Immature natural killer cell (primary cell): ENCODE measurements around the gene ENOX1. TPM values are rescaled to one million over a fixed set of nuclear protein-coding genes. Genes with fewer than 3 reads are reported as not detected.

Experiments
- DNase-seq, 3 donors: peaks; one replicate each; pipeline ENCODE4 v3.0.0; 2022; ENCODE audit warnings: mixed read lengths in 1 of 3
- H3K27ac Mint-ChIP-seq, 6 donors: one replicate each; pipeline ENCODE4 v1.8.0; 2020; ENCODE audit warnings: mixed read lengths in 6 of 6, mild to moderate bottlenecking in 5 of 6, inconsistent platforms in 4 of 6, moderate library complexity in 3 of 6
- H3K27me3 Mint-ChIP-seq, 3 donors: one replicate each; pipeline ENCODE4 v1.8.0; 2020 to 2021; ENCODE audit warnings: low read depth in 3 of 3, mild to moderate bottlenecking in 3 of 3, mixed read lengths in 3 of 3, moderate library complexity in 3 of 3, inconsistent platforms in 1 of 3
- H3K36me3 Mint-ChIP-seq, 3 donors: one replicate each; pipeline ENCODE4 v1.8.0; 2020; ENCODE audit warnings: mixed read lengths in 3 of 3, inconsistent platforms in 2 of 3, mild to moderate bottlenecking in 2 of 3
- H3K4me1 Mint-ChIP-seq, 2 donors: one replicate each; pipeline ENCODE4 v1.8.0; 2020; ENCODE audit warnings: inconsistent platforms in 2 of 2, mild to moderate bottlenecking in 2 of 2, mixed read lengths in 2 of 2, moderate library complexity in 1 of 2
- H3K4me3 Mint-ChIP-seq, 5 donors: one replicate each; pipeline ENCODE4 v1.8.0; 2020; ENCODE audit warnings: mild to moderate bottlenecking in 5 of 5, mixed read lengths in 5 of 5, inconsistent platforms in 3 of 5, moderate library complexity in 3 of 5
- H3K9me3 Mint-ChIP-seq, 6 donors: one replicate each; pipeline ENCODE4 v1.8.0; 2020; ENCODE audit warnings: mild to moderate bottlenecking in 6 of 6, mixed read lengths in 6 of 6, inconsistent platforms in 4 of 6, moderate library complexity in 3 of 6
- polyA plus RNA-seq, 3 donors: library from polyadenylated mRNA; unstranded; fragments of 300-500 nt; fragmentation: Illumina TruSeq; gene quantifications; one replicate each; pipeline ENCODE4 v1.2.3, GENCODE V29; 2021

ENOX1 gene
- polyA plus RNA-seq, 3 donors from 2014 or later: not detected

DNA sequence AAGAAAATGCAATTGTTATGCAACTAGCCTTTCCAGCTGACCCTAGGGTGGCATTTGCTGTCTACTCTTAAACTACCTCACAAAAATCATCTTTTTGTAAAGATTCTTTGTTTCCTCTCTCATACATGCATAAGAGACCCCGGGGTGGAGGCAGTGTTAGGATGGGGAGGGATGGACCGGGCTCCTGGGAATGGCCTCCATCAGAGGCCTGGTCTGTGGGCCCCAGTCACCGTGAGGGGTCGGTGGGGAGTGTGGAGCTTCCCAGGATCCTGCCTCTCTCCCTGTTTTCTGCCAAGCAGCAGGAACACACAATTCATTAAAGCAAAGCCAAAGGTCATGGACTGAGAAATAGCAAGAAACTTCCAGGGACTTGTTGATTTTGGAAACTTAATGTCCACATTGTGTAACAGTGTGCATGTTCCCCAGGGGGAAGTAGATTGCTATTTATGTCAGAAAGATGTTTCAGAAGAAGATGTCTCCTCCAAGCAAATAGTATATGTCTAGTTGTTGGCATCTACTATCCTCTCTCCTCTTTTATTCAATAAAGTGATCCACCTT lies 241.4 kb downstream of the ENOX1 start:
- no peak for DNase-seq
- Mint-ChIP-seq H3K27me3 (peaks cover 0 to 6% (median 3%) of the 10 kb centered on the region in 3 donors), H3K4me1 (no peaks in the 10 kb centered on the region), H3K36me3 (no peaks in the 10 kb centered on the region), H3K4me3 (no peak overlapping the region), H3K27ac (no peak overlapping the region), H3K9me3 (peaks cover 0 to 2% (median 0%) of the 10 kb centered on the region in 6 donors)

DNA sequence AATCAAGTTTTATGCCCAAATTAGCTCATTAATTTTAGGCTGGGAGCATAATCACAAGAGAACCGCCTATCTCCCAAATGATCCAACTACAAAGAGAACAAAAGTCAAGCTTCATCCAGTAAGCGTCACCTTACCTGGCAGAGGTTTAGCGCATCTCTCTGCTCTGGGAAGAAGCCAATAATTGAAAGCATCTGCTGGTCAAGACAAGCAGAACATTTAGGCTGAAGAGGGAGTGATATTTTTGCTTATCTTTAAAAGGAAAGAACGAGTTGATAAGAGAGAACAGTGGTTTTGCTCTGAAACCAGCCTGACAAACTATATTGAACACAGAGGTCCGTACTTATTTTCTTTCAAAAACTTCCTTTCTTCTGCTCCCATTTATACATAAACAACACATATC lies 242.1 kb downstream of the ENOX1 start:
- Mint-ChIP-seq H3K4me1 (no peaks in the 10 kb centered on the region), H3K27ac (no peak overlapping the region), H3K36me3 (no peaks in the 10 kb centered on the region), H3K9me3 (peaks cover 0 to 2% (median 0%) of the 10 kb centered on the region in 6 donors), H3K4me3 (no peak overlapping the region), H3K27me3 (peaks cover 0 to 6% (median 3%) of the 10 kb centered on the region in 3 donors)
- no peak for DNase-seq

DNA sequence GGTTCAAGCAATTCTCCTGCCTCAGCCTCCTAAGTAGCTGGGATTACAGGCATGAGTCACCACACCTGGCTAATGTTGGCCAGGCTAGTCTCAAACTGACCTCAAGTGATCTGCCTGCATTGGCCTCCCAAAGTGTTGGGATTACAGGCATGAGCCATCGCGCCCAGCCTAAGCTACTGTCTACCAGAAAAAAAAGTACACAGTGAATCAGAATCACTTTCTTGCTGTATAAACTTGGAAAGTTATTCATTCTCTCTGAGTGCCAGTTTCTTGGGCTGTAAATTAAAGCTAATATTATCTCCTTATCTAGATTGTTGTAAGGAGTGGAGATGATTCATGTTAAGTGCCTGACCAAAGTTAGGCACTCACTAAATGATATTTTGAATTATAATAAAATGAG lies 242.8 kb downstream of the ENOX1 start:
- Mint-ChIP-seq H3K9me3 (peaks cover 0 to 2% (median 0%) of the 10 kb centered on the region in 6 donors), H3K36me3 (no peaks in the 10 kb centered on the region), H3K4me1 (no peaks in the 10 kb centered on the region), H3K27me3 (peaks cover 3 to 6% (median 3%) of the 10 kb centered on the region in 3 donors), H3K4me3 (no peak overlapping the region), H3K27ac (no peak overlapping the region)
- no peak for DNase-seq

DNA sequence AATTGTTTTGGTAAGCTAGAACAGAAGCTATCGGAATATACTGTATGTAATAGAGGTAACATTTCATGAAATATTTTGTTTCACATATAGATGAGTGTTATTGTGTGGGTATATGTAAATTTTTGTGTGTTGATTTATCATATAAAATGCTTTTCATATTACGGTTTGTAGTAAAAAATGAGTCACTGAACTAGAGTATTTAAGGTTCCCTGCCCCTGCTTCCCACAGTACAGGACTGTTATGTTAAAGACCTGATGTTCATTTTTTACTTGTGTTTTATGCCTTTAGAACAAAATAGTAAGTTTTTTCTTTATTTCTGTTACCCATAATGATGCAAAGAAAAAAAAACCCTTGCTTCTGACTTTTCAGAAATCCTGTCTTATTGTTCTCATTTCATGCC lies 243.4 kb downstream of the ENOX1 start:
- no peaks in the 10 kb centered on the region for H3K4me1 Mint-ChIP-seq
- DNase-seq: no peak
- no peak overlapping the region for H3K27ac Mint-ChIP-seq
- no peaks in the 10 kb centered on the region for H3K9me3 Mint-ChIP-seq
- no peak overlapping the region for H3K4me3 Mint-ChIP-seq
- no peaks in the 10 kb centered on the region for H3K36me3 Mint-ChIP-seq
- peaks cover 0 to 6% (median 3%) of the 10 kb centered on the region in 3 donors for H3K27me3 Mint-ChIP-seq

DNA sequence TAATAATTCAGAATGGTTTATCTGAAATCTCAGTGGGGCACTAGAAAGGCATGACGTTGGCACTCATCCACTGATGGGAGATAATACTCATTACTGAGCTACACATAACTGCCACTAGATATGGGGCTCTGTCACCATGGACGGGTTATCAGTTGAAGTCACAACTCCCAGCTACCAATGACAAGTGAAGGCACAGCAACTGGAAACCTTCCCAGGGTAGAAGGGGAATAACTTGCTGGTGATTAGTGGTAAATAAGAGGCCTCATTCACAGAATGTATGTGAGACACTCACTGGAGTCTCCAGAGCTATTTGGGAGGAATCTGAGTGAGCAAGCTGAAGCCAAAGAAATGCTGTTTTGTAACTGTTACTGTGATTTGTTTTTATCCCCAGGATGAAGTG lies 249.6 kb downstream of the ENOX1 start:
- H3K27me3 Mint-ChIP-seq: peaks cover 1 to 6% (median 4%) of the 10 kb centered on the region in 3 donors

DNA sequence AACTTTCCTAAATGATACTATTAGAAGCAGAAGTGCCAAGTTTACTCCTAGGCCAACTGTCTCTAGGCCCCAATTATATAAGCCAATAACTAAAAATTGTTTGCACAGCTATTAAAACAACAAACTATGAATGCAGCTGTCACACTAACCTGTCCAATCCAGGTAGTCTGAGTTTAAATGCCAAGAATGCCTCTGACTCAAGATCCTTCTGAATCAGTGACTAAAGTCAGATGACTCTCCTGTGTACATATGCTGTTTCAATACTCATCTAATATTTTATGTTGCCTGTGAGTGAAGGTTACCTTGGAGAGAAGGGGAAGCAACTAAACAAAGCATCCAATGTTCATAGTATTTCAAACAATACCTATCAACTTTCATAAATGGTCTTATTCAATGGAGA lies 257.0 kb downstream of the ENOX1 start:
- no peak overlapping the region for H3K4me3 Mint-ChIP-seq
- no peaks in the 10 kb centered on the region for H3K27me3 Mint-ChIP-seq

More for the DNA sequence above, 249.6 kb downstream of the ENOX1 start:
- H3K27ac Mint-ChIP-seq: no peak overlapping the region
- no peak for DNase-seq
- no peaks in the 10 kb centered on the region for H3K4me1 Mint-ChIP-seq
- H3K4me3 Mint-ChIP-seq: no peak overlapping the region
- H3K9me3 Mint-ChIP-seq: peaks cover 0 to 2% (median 0%) of the 10 kb centered on the region in 6 donors
- H3K36me3 Mint-ChIP-seq: no peaks in the 10 kb centered on the region

DNA sequence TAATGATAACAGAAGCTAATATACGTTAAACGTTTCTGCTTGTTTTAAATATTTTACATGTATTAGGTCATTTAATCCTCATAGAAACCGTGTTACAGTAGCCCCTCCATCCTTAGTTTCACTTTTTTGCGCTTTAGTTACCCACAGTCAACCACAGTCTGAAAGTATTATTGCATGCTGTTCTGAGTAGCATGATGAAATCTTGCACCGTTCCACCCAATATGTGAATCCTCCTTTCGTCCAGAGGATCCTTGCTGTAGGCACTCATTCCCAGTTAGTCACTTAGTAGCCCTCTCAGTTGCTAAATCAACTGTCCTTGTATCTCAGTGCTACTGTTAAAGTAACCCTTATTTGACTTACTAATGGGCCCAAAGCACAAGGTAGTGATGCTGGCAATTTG lies 257.8 kb downstream of the ENOX1 start:
- H3K4me3 Mint-ChIP-seq: no peak overlapping the region

More for the DNA sequence above, 257.0 kb downstream of the ENOX1 start:
- no peaks in the 10 kb centered on the region for H3K4me1 Mint-ChIP-seq
- H3K27ac Mint-ChIP-seq: no peak overlapping the region
- H3K36me3 Mint-ChIP-seq: no peaks in the 10 kb centered on the region
- peaks cover 0 to 2% (median 0%) of the 10 kb centered on the region in 6 donors for H3K9me3 Mint-ChIP-seq
- DNase-seq: no peak

DNA sequence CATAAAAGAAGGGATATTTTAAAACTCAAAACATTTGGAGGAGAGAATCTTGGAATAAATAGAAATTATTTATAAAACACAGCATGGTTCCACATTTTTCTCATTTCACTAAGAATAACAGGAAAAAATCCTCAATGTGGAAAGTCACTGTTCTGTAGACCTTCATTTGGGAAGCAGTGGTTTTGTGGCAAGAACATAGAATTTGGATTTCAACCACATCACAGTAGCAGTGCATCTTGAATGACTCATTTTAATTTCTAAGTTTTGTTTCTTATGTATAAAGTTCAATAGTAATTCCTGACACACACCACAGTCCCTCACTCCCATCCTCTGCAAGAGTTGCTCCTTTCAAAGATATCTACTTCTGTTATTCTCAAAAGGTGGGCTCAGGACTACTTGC lies 264.0 kb downstream of the ENOX1 start:
- no peaks in the 10 kb centered on the region for H3K36me3 Mint-ChIP-seq
- H3K4me1 Mint-ChIP-seq: no peaks in the 10 kb centered on the region
- H3K4me3 Mint-ChIP-seq: no peak overlapping the region
- H3K27me3 Mint-ChIP-seq: peaks cover 0 to 2% (median 1%) of the 10 kb centered on the region in 3 donors
- no peak for DNase-seq
- H3K27ac Mint-ChIP-seq: no peak overlapping the region
- peaks cover 0 to 3% (median 0%) of the 10 kb centered on the region in 6 donors for H3K9me3 Mint-ChIP-seq

More for the DNA sequence above, 257.8 kb downstream of the ENOX1 start:
- H3K9me3 Mint-ChIP-seq: peaks cover 0 to 3% (median under 1%) of the 10 kb centered on the region in 6 donors
- no peaks in the 10 kb centered on the region for H3K36me3 Mint-ChIP-seq
- H3K27me3 Mint-ChIP-seq: peaks cover 0 to 1% (median 0%) of the 10 kb centered on the region in 3 donors
- no peaks in the 10 kb centered on the region for H3K4me1 Mint-ChIP-seq
- no peak for DNase-seq
- no peak overlapping the region for H3K27ac Mint-ChIP-seq

DNA sequence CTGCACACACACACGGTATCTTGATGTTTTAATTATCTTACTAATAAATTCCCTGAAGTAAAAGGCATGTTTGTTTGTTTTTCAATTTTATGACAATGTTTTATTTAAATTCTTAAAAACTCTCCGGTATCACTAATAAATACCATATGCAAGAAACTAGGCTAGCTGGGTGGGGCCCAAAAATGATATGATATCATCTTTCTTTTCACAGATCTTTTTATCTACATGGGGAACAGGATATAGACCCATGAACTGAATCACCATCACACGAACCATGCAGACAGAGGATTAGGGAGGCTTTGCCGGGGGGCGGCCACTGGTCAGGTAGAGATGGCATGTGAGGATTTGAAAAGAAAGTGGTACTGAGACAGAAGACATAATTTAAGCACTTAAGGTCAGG lies 266.4 kb downstream of the ENOX1 start:
- Mint-ChIP-seq H3K36me3 (no peaks in the 10 kb centered on the region), H3K27ac (no peak overlapping the region), H3K9me3 (peaks cover 0 to 3% (median 0%) of the 10 kb centered on the region in 6 donors), H3K4me1 (no peaks in the 10 kb centered on the region), H3K4me3 (no peak overlapping the region), H3K27me3 (peaks cover 0 to 5% (median 1%) of the 10 kb centered on the region in 3 donors)
- DNase-seq: no peak

DNA sequence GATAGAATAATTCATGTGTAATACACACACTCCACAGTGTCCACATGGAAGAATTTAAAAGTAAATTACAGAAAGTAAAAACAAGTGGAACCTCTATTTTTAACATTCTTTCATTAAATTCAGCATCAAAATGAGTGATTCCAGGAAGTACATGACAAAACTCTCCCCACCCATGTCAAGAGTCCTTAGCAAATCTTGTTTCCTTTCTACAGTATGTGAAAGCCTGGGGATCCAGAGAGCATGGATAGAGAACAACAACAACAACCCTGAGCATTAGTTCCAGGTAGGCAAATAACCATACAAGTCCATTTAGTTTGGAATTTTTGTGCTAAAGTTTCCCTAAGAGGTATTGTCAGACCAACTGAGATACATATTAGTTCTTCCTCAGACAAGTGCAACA lies 267.9 kb downstream of the ENOX1 start:
- Mint-ChIP-seq H3K9me3 (peaks cover 0 to under 1% (median 0%) of the 10 kb centered on the region in 6 donors), H3K36me3 (no peaks in the 10 kb centered on the region), H3K4me3 (no peak overlapping the region), H3K27ac (no peak overlapping the region), H3K4me1 (no peaks in the 10 kb centered on the region), H3K27me3 (peaks cover 0 to 5% (median 0%) of the 10 kb centered on the region in 3 donors)
- no peak for DNase-seq

DNA sequence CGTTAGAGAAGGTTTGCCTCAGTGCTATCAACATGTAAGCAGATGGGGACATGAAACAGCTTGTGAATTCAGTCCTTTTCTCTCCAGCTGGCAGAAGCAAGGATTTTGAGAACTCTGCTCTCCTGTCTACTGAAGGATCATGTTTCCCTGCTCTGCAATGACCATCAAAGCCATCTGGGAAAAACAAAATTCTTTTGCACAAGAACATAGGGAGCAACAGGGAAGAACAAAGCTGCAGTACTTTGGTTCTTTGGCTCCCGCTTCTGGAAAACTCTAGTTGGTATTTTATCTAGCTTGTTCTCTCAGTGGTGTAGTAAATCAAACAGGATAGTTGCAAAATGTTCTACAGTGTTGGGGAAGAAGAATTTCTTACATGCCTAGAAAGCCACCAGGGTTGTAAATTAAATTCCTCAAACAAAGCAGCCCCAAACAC lies 270.4 kb downstream of the ENOX1 start:
- Mint-ChIP-seq H3K27me3 (peaks cover 0 to 5% (median 0%) of the 10 kb centered on the region in 3 donors), H3K27ac (no peak overlapping the region), H3K4me1 (no peaks in the 10 kb centered on the region), H3K4me3 (no peak overlapping the region), H3K36me3 (no peaks in the 10 kb centered on the region), H3K9me3 (no peaks in the 10 kb centered on the region)
- no peak for DNase-seq

DNA sequence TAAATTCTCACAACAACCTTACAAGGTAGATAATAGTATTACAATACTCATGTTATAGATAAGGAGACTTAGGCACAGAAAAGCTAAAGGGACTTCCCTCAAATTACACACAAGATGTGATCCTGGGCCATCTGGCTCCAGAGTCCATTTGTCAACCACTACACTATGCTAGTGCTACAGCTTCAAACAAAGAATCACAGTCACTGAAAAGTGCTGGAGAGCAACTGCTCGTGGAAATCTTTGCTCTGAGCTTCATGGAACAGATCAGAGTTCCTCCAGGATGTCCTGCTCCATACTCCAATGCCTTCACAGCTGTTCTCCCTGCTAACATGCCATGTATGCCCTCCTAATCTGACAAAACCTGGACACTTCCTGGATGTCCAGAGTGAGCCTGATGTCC lies 271.2 kb downstream of the ENOX1 start:
- no peak overlapping the region for H3K27ac Mint-ChIP-seq
- H3K27me3 Mint-ChIP-seq: peaks cover 0 to 5% (median 0%) of the 10 kb centered on the region in 3 donors
- no peaks in the 10 kb centered on the region for H3K9me3 Mint-ChIP-seq
- DNase-seq: no peak
- no peaks in the 10 kb centered on the region for H3K36me3 Mint-ChIP-seq
- no peak overlapping the region for H3K4me3 Mint-ChIP-seq
- no peaks in the 10 kb centered on the region for H3K4me1 Mint-ChIP-seq

DNA sequence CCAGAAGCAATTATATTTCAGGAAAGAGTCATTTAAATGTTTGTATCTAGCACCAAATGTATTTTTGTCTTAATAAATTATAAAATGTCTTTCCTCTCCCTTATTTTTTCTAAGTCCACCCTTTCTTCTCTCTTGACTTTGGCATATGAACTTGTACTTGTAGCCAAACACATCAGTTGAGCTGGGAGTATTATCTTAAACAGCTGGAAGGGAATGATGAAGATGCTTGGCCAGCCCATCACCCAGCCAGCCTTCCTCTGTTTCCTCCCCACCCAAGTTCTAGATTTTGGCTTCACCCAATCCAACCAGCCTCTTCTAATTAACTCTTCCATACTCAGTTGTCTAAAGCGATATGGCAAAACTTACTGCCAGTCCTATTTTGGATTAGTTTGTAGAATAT lies 272.5 kb downstream of the ENOX1 start:
- Mint-ChIP-seq H3K36me3 (no peaks in the 10 kb centered on the region), H3K4me3 (no peak overlapping the region), H3K27ac (no peak overlapping the region), H3K4me1 (no peaks in the 10 kb centered on the region), H3K9me3 (no peaks in the 10 kb centered on the region), H3K27me3 (peaks cover 0 to 5% (median 0%) of the 10 kb centered on the region in 3 donors)
- DNase-seq: no peak

DNA sequence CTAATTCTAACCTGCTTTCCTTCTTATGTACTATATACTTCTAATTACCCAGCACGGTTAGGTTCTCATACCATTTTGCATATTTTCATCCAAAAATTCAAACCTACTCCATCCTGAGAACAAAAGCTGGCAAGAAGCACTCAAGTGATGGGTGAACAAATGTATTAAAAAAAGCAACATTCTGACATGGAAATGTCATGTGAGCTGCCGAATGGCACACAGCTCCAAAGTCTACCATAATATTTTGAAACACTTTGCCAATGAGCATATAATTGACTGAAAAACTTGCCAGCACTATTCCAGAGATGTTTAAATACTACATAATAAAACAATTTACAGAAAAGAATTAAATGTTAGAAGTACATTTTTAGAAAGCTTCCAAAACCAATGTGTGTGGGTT lies 274.6 kb downstream of the ENOX1 start:
- DNase-seq: no peak
- no peak overlapping the region for H3K4me3 Mint-ChIP-seq
- no peaks in the 10 kb centered on the region for H3K4me1 Mint-ChIP-seq
- no peaks in the 10 kb centered on the region for H3K9me3 Mint-ChIP-seq
- no peaks in the 10 kb centered on the region for H3K36me3 Mint-ChIP-seq
- no peaks in the 10 kb centered on the region for H3K27me3 Mint-ChIP-seq
- no peak overlapping the region for H3K27ac Mint-ChIP-seq
